HepG2 (cell line): Measurements from ENCODE around the gene KCNMA1. TPM values are rescaled to one million over a fixed set of nuclear protein-coding genes. Genes with fewer than 3 reads are reported as not detected.

Source experiments
- ATAC-seq: fragments of 200-7000 bp; cut with Tn5 transposase; 3 replicates; pipeline ENCODE4 v1.9.1; 2020; ENCODE audit warnings: mild to moderate bottlenecking, moderate library complexity
- BruUV-seq: library from RNA; stranded (reverse); fragments of 400-500 nt; replicated peaks from 2 replicates; lab custom pipeline; 2021; lab: Mats Ljungman, UMichigan
- CTCF ChIA-PET: fragments of 300-600 bp; formaldehyde crosslinking; extraction: SDS; loops from one replicate; lab custom pipeline; 2021; ENCODE audit warnings: low total read pairs, inconsistent platforms, low intra/inter-chr PET ratio; lab: Yijun Ruan, JAX
- POLR2A ChIA-PET: fragments of 350-600 bp; sonication (Branson Sonifier 250); formaldehyde crosslinking; loops from one replicate; lab custom pipeline; 2020; ENCODE audit warnings: antibody characterized with exemption, inconsistent platforms; lab: Yijun Ruan, JAX
- DNase-seq: peaks from one replicate; pipeline ENCODE4 v3.0.0-alpha.2; 2015; ENCODE audit warnings: low spot score
- FAIRE-seq: peaks from 3 replicates; lab custom pipeline; 2011; peaks lifted over from hg19 to GRCh38; lab: Jason Lieb, UNC
- H2AFZ ChIP-seq: one replicate; pipeline ENCODE4 v1.6.1; 2011; ENCODE audit warnings: low read length, inconsistent platforms
- H3K27ac ChIP-seq: fragments of 300-600 bp; 3 replicates; pipeline ENCODE4 v1.8.0; 2011; ENCODE audit warnings: mixed run types, mild to moderate bottlenecking, mixed read lengths, low read length, inconsistent platforms; ENCODE audit not compliant: insufficient read depth; ENCODE audit errors: extremely low read length
- H3K27me3 ChIP-seq, 2 experiments: fragments of 200-600 bp in 1 of 2; 2 replicates in 1 of 2; 3 replicates in 1 of 2; pipeline versions ENCODE4 v1.6.0 to v1.8.0; 2011; ENCODE audit warnings: low read length in 2 of 2, mild to moderate bottlenecking in 2 of 2, moderate library complexity in 2 of 2, inconsistent platforms in 1 of 2; ENCODE audit not compliant: insufficient read depth in 2 of 2, control insufficient read depth in 1 of 2
- H3K36me3 ChIP-seq, 2 experiments: fragments of 200-600 bp in 1 of 2; replicated peaks in 1 of 2; 2 replicates in 1 of 2; 3 replicates in 1 of 2; pipeline versions ENCODE4 v1.5.1 to v1.8.0; 2011; ENCODE audit warnings: low read length in 2 of 2, inconsistent platforms in 1 of 2; ENCODE audit not compliant: insufficient read depth in 2 of 2, control insufficient read depth in 1 of 2
- H3K4me1 ChIP-seq: 2 replicates; pipeline ENCODE4 v1.5.1; 2012; ENCODE audit warnings: low read length, inconsistent platforms; ENCODE audit not compliant: insufficient read depth
- H3K4me2 ChIP-seq: 2 replicates; pipeline ENCODE4 v1.6.0; 2011; ENCODE audit warnings: low read depth, low read length, inconsistent platforms
- H3K4me3 ChIP-seq, 3 experiments: fragments of 200-600 bp in 1 of 3; sonication (generic), shearing (Covaris generic) in 1 of 3; replicated peaks in 1 of 3; 2 replicates each; pipeline ENCODE4 v1.5.1; 2011 to 2016; ENCODE audit warnings: low read length in 3 of 3, inconsistent platforms in 2 of 3, low read depth in 2 of 3, mild to moderate bottlenecking in 2 of 3, control low read depth in 1 of 3, mixed read lengths in 1 of 3; ENCODE audit not compliant: insufficient read depth in 1 of 3
- H3K79me2 ChIP-seq: one replicate; pipeline ENCODE4 v1.6.1; 2011; ENCODE audit warnings: low read length, inconsistent platforms; ENCODE audit not compliant: insufficient read depth
- H3K9ac ChIP-seq: 2 replicates; pipeline ENCODE4 v1.6.0; 2011; ENCODE audit warnings: mild to moderate bottlenecking, low read depth, low read length, inconsistent platforms; ENCODE audit not compliant: insufficient read depth
- H3K9me3 ChIP-seq: 2 replicates; pipeline ENCODE4 v1.5.1; 2012; ENCODE audit warnings: mild to moderate bottlenecking, low read length
- H4K20me1 ChIP-seq: 2 replicates; pipeline ENCODE4 v1.6.0; 2011; ENCODE audit warnings: inconsistent platforms, mild to moderate bottlenecking, low read length, moderate library complexity; ENCODE audit not compliant: insufficient read depth
- ARNT2 ChIP-seq: sonication (generic); formaldehyde crosslinking; IDR thresholded peaks from 2 replicates; pipeline ENCODE4 v1.8.0; 2022; ENCODE audit warnings: mild to moderate bottlenecking, low read depth, missing genetic modification reagents, moderate library complexity
- JARID2 ChIP-seq: sonication (generic); formaldehyde crosslinking; IDR thresholded peaks from 2 replicates; pipeline ENCODE4 v1.8.1; 2023; ENCODE audit warnings: missing genetic modification reagents, inconsistent platforms; ENCODE audit not compliant: insufficient replicate concordance
- MYC ChIP-seq: sonication (generic); formaldehyde crosslinking; IDR thresholded peaks from 2 replicates; pipeline ENCODE4 v1.9.0; 2021; ENCODE audit warnings: missing genetic modification reagents, borderline replicate concordance
- NFKB2 ChIP-seq: sonication (generic); formaldehyde crosslinking; IDR thresholded peaks from 2 replicates; pipeline ENCODE4 v1.4.0; 2020; ENCODE audit warnings: missing genetic modification reagents, borderline replicate concordance
- RNF2 ChIP-seq: fragments of 450-650 bp; conservative IDR thresholded peaks from 2 replicates; pipeline ENCODE4 v1.6.1; 2016; ENCODE audit warnings: low read depth
- in situ Hi-C: cut with HindIII; loops from 2 replicates; pipeline ENCODE4 v1.10.0; 2017; ENCODE audit warnings: low pct_unique_long_range_greater_than_20kb; ENCODE audit not compliant: extremely low pct_ligation_motif_present
- intact Hi-C: fragments of 100-400 bp; cut with micrococcal nuclease; formaldehyde crosslinking; loops from one replicate; pipeline ENCODE4 v1.10.0; 2022; ENCODE audit not compliant: unreplicated experiment
- polyA plus RNA-seq, 8 experiments: library from polyadenylated mRNA; depleted of rRNA in 3 of 8; stranded (reverse) in 7 of 8; unstranded in 1 of 8; fragments of >200 nt; fragmentation: Illumina TruSeq in 4 of 8; extraction: Trizol in 4 of 8; gene quantifications; 2 replicates each; pipeline versions ENCODE4 v1.2.1 to v1.2.3, GENCODE V29; 2011 to 2016; ENCODE audit warnings: low read depth in 4 of 8, missing spikeins in 1 of 8, mixed read lengths in 1 of 8; ENCODE audit not compliant: insufficient read depth in 1 of 8
- total RNA-seq, 5 experiments: library from RNA; depleted of rRNA; stranded (reverse); fragments of >200 nt; fragmentation: Illumina TruSeq; extraction: Trizol; gene quantifications; 2 replicates each; pipeline ENCODE4 v1.2.3, GENCODE V29; 2016; ENCODE audit warnings: low read depth in 1 of 5
- TF ChIP-seq, protein P1 (sequence below): sonication (generic); formaldehyde crosslinking; IDR thresholded peaks from 2 replicates; pipeline ENCODE4 v1.5.0; 2020; ENCODE audit warnings: missing genetic modification reagents
- TF ChIP-seq, protein P2 (sequence below): sonication (generic); formaldehyde crosslinking; IDR thresholded peaks from 2 replicates; pipeline ENCODE4 v1.8.1; 2023; ENCODE audit warnings: mild to moderate bottlenecking, missing genetic modification reagents
- TF ChIP-seq, protein P3 (sequence below): sonication (generic); formaldehyde crosslinking; IDR thresholded peaks from 2 replicates; pipeline ENCODE4 v1.5.1; 2020; ENCODE audit warnings: mild to moderate bottlenecking, moderate library complexity, missing genetic modification reagents
- TF ChIP-seq, protein P4 (sequence below): sonication (generic); formaldehyde crosslinking; IDR thresholded peaks from 2 replicates; pipeline ENCODE4 v1.8.0; 2022; ENCODE audit warnings: mild to moderate bottlenecking, missing genetic modification reagents, borderline replicate concordance

The KCNMA1 gene
- total and polyA plus RNA-seq, 2 of the 13 experiments (the other 11 are each of a cell fraction or from before 2014, with no cell fraction given) = 0.02 TPM; not detected in 1

DNA sequence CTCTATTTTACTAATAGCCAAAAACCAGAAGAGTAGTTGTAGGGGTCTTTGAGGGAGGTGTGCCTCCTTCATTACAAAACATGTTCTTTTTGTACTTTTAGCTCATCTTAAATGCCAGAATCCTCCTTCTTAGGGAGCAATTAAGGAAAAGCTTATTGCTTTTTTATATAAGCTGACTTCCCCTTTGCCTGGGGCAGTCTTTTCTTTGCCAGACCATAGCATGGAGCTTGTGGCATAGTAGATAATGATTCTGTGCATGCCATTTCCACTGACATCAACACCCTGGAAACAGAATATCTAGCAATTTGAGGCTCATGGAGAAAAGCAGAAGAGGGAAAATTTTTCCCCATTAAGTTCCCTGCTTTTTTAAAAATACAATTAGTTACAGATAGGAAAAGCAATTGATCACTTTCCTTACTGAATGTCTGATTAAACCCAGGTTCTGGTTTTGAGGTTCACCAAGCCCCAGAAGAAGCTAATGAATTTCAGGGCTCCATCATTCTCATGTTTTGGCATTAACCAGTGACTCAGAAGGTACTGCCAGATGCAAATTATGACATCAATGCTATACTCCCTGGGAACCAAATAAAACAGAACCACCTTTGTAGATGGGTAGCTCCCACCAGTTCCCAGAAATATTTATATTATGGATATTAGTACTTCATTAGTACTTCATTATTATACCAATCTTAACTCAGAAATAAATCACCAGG, 410.6 kb downstream of the KCNMA1 start:
- intact Hi-C loops (no loop called here), in situ Hi-C loops (no loop called here)
- H3K4me2 ChIP-seq = no peak overlapping the region
- H3K27ac ChIP-seq = no peak overlapping the region
- H3K79me2 ChIP-seq = no peaks in the 10 kb centered on the region
- no TSS peak for BruUV-seq
- no peaks in the 10 kb centered on the region for H3K9me3 ChIP-seq
- ChIA-PET CTCF (no interaction called here), POLR2A (no interaction called here)
- no peak for ATAC-seq
- no peak overlapping the region for H3K4me3 ChIP-seq
- FAIRE-seq = no peak
- no peak for TF ChIP-seq JARID2 (CRISPR knock-in tag)
- TF ChIP-seq, protein P1, sequence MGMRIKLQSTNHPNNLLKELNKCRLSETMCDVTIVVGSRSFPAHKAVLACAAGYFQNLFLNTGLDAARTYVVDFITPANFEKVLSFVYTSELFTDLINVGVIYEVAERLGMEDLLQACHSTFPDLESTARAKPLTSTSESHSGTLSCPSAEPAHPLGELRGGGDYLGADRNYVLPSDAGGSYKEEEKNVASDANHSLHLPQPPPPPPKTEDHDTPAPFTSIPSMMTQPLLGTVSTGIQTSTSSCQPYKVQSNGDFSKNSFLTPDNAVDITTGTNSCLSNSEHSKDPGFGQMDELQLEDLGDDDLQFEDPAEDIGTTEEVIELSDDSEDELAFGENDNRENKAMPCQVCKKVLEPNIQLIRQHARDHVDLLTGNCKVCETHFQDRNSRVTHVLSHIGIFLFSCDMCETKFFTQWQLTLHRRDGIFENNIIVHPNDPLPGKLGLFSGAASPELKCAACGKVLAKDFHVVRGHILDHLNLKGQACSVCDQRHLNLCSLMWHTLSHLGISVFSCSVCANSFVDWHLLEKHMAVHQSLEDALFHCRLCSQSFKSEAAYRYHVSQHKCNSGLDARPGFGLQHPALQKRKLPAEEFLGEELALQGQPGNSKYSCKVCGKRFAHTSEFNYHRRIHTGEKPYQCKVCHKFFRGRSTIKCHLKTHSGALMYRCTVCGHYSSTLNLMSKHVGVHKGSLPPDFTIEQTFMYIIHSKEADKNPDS (CRISPR knock-in tag) = no peak
- no peak for TF ChIP-seq RNF2
- TF ChIP-seq NFKB2 = no peak
- TF ChIP-seq, protein P2, sequence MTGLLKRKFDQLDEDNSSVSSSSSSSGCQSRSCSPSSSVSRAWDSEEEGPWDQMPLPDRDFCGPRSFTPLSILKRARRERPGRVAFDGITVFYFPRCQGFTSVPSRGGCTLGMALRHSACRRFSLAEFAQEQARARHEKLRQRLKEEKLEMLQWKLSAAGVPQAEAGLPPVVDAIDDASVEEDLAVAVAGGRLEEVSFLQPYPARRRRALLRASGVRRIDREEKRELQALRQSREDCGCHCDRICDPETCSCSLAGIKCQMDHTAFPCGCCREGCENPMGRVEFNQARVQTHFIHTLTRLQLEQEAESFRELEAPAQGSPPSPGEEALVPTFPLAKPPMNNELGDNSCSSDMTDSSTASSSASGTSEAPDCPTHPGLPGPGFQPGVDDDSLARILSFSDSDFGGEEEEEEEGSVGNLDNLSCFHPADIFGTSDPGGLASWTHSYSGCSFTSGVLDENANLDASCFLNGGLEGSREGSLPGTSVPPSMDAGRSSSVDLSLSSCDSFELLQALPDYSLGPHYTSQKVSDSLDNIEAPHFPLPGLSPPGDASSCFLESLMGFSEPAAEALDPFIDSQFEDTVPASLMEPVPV (CRISPR knock-in tag) = no peak
- TF ChIP-seq MYC = no peak
- TF ChIP-seq, protein P3, sequence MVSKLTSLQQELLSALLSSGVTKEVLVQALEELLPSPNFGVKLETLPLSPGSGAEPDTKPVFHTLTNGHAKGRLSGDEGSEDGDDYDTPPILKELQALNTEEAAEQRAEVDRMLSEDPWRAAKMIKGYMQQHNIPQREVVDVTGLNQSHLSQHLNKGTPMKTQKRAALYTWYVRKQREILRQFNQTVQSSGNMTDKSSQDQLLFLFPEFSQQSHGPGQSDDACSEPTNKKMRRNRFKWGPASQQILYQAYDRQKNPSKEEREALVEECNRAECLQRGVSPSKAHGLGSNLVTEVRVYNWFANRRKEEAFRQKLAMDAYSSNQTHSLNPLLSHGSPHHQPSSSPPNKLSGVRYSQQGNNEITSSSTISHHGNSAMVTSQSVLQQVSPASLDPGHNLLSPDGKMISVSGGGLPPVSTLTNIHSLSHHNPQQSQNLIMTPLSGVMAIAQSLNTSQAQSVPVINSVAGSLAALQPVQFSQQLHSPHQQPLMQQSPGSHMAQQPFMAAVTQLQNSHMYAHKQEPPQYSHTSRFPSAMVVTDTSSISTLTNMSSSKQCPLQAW (CRISPR knock-in tag) = no peak
- TF ChIP-seq ARNT2 (CRISPR knock-in tag) = no peak
- TF ChIP-seq, protein P4, sequence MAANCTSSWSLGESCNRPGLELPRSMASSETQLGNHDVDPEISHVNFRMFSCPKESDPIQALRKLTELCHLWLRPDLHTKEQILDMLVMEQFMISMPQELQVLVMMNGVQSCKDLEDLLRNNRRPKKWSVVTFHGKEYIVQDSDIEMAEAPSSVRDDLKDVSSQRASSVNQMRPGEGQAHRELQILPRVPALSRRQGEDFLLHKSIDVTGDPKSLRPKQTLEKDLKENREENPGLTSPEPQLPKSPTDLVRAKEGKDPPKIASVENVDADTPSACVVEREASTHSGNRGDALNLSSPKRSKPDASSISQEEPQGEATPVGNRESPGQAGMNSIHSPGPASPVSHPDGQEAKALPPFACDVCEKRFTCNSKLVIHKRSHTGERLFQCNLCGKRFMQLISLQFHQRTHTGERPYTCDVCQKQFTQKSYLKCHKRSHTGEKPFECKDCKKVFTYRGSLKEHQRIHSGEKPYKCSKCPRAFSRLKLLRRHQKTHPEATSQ = no peak
- H4K20me1 ChIP-seq = no peaks in the 10 kb centered on the region
- no peak overlapping the region for H3K9ac ChIP-seq
- H2AFZ ChIP-seq = no peak overlapping the region
- no peaks in the 10 kb centered on the region for H3K4me1 ChIP-seq
- no peak for DNase-seq
- no peaks in the 10 kb centered on the region for H3K36me3 ChIP-seq
- H3K27me3 ChIP-seq = no peaks in the 10 kb centered on the region; a peak in 1 of 5 replicates
